Measurements from ENCODE around the gene PRAC2.

Gene PRAC2

DNA sequence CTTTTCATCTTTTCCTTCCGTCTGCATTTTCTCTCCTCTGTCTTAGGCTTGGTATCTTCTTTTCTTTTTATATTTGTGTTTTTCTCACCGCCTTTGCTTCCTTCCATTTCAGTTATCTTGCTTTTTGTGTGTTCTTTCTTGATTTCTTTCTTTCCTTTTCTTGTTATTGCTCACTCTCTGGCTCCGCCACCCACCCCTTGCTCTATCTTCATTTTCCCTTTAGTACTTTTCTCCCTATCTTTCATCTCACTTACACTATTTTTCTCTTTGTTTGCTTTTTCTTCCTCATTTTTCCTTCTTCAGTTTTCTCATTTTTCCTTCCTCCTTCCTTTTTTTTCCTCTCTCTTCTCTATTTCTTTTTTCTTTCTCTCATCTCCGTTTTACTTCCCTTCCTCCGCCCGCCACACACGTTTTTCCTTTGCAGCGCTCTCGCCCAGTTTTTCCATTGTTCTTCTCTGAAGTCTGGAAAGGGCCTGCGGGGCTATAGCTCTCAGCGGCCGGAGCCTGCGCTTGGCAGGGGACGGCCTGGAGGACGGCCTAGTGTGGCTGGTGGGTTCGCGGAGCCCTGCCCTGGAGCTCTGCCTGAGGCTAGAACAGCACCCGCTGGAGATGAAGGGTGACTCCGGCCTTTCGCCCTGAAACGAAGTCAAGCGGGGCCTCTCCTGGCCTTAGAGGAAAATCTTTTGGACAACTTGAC, 10.8 kb downstream of the PRAC2 start:
- DNase-seq (ENCODE audit: low read depth in 3 of 3) = no peak

DNA sequence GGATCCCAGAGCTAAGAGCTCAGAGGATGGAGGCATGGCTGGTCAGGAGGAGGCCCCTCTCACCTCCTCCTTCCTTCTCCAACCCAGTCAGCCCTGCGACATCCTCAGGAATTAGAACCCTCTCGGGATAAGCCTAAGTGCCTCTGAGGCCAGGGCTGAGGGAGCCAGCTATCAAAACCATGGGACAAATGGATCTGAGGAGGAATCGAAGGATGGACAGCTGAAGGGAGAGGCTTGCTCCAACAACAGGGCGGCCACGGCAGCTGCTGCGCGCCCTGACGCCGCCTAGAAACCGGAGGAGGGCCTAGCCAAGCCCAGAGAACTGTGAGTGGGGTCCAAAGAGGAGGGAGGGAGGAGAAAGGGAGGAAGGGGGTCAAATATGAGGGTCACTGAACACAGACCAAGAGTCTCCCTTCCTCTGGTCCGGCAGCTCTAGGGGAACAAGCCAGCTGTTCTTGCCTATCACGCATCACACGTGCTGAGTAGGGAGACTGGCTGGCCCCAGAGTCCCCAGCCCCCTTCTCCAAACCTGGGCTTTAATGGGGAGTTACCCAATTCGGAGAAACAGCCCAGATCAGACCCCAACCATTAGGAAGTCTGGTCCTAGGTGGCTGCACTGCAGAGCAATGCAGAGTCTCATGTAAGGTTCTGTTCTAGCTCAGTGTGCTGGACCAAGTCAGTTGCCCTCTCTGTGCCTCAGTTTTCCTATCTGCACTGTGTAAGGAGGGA, 11.5 kb downstream of the PRAC2 start:
- DNase-seq (ENCODE audit: low read depth in 3 of 3) = no peak

DNA sequence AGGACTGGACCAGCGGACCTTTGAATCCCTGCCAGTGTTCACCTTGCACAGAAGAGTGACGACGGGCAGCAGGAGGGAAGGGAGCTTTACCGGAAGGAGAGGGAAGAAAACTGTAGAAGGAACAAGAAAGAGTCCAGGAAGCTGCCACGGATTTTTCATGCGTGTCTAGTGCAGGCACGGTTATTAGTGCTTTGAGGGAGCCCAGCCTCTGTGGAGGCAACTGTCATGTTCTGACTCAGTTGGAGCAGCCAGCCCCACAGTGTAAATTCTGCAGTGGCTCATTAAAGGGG, 12.0 kb downstream of the PRAC2 start:
- no peak for DNase-seq (ENCODE audit: low read depth in 3 of 3)

DNA sequence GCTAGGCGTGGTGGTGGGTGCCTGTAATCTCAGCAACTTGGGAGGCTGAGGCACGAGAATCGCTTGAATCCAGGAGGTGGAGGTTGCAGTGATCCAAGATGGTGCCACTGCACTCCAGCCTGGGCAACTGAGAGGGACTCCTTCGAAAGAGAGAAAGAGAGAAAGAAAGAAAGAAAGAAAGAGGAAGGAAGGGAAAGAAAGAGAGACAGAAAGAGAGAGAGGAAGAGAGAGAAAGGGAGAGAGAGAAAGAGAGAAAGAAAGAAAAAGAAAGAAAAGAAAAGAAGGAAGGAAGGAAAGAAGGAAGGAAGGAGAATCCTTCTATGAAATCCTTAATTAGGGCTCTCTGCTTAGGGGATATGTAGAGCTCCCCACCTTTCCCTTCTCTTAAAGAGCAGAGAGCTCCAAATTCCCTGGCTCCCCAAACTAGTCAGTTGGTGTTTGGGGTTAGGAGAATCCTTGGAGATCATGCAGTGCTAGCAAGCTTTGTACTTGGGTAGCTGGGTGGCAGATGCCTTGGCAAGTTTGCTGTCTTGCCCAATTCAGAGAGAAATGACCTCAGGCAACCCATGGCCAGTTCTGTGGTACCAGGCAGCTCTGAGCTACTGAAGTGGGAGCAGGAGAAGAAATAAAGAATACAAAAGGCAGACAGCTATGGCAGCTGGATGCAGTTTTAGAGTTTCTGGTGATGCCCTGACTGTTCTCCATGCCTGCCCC, 14.5 kb downstream of the PRAC2 start:
- no peak for DNase-seq (ENCODE audit: low read depth in 3 of 3)

DNA sequence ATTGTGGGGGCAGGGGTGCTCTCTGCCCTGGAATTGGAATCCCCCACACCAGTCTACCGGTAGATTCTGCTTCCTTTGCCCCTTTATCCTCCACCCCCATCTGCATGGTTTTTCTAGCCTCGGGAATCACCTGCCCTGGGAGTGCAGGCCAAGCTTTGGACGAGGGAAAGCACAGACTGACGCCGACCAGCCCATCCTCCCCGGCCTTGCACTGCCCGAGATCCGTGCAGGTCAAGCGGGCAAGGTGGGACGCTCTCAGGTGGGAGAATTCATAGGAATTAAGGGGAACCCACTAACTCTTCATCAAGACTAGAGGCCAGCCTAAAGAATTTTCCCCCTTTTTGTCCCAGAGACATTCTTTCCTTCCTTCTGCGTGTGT, 15.4 kb downstream of the PRAC2 start:
- DNase-seq (ENCODE audit: low read depth in 3 of 3) = no peak

DNA sequence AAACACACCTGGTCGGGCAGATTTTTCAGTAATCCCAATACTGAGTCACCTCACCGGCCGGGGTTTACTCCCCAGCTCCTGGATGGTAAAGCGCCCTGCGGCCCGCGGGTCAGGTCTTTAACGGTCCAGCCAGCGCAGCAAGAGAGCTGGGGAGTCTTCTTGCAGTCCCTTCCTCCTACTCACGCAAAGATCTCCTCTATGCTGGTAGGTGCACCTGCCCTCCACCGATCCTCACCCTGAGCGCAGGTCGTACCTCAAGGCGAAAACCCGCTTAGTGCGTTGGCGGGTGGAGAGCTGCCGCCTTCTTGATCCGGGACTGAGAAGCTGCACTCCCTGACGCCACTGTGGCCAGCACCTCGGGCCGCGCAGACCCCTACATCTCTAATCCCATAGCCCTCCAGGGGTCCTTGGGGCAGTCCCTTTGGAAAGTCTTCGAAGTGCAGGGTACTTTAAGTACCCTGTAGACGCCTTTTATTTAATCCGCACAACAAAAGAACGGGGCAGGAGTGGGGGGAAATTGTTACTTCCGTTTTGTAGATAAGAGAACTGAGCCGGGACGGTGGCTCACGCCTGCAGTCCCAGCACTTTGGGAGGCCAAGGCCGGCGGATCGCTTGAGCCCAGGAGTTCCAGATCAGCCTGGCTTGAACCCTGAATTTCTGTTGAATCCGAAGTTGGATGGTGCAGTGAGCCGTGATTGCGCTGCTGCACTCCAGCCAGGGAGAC, 16.0 kb downstream of the PRAC2 start:
- no peak for DNase-seq (ENCODE audit: low read depth in 3 of 3)

DNA sequence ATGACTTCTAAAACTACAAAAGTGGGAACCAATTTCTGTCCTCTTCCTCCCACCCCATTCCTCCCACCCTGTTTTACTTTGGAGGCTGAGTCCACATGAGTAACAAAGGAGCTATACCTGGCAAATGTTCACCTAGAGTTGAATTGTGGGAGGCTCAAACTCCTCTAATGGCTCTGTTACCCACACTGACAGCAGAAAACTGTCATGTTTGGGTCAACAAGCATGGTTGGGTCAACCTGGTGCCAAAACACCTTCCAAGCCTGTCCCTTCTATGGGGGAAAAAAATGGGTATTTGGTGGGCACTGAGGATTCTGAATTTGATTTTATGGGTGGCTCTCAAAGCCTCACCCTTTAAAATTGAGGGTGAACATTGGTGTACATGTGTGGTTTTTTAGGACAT, 17.6 kb downstream of the PRAC2 start:
- no peak for DNase-seq (ENCODE audit: low read depth in 3 of 3)

DNA sequence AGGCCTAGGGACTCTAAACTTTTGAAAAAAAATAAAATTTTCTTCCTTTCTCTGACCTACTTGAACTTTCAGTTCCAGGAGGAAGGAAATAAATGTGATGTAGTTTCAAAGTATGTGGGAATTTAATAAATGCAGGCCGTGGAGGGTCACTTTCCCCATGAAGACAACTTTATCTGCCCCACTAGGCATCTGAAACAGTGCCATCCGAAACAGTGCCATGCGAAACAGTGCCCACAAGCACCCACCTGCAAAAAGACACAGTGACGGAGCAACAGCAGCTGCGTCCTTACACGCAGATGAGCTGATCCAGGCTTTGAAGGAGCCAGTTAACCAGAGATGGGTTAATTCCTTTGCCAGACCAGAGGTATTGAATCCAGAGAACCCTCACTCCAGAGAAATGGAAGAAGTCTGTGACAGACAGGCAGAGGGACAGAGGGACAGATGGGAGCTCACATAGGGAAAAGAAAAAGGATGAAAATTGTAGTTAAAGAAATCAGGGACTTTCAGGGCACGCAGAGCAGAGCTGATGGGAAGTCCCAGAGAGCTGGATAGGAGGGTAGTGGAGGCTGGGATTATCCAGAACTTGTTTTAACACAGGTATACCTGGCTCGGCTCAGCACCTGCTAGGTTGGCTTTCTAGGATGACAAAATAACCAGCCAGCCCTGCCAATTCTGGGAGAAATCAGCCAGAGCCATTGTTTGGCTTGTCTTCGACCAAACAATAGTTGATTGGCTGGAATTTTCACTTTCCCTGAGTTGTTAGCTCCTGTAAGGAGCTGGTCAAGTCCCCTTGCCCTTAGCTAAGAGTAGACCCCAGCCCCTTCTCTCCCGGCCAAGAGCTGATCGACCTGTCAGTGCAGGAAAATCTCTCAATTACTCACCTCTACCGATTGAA, 22.6 kb downstream of the PRAC2 start:
- no peak for DNase-seq (ENCODE audit: low read depth in 3 of 3)

DNA sequence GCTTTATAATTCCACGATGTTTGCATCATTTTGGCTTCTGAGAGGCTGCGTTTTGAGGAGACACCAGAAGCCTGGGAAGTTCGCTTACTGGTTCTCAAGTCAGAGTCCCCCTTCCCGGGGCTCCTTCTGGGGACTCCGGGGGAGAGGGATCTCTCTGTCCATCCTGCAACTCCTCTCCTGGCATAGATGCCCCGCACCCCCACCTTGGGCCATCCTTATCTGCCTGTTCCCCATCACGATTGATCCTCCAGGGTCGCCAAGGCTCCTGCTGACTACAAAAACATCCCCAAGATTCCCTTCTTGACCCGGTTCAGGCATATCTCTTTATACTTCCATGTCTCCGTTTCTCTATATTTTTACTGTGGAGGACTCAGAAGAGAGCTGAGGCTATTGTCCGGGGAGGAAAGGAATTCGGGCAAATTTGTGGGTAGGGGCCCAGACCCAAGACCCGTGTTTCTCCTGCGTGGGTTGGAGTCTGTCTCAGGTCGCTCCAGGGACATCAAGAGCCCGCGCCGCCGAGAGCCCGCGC, 24.0 kb downstream of the PRAC2 start:
- DNase-seq (ENCODE audit: low read depth in 3 of 3) = no peak

DNA sequence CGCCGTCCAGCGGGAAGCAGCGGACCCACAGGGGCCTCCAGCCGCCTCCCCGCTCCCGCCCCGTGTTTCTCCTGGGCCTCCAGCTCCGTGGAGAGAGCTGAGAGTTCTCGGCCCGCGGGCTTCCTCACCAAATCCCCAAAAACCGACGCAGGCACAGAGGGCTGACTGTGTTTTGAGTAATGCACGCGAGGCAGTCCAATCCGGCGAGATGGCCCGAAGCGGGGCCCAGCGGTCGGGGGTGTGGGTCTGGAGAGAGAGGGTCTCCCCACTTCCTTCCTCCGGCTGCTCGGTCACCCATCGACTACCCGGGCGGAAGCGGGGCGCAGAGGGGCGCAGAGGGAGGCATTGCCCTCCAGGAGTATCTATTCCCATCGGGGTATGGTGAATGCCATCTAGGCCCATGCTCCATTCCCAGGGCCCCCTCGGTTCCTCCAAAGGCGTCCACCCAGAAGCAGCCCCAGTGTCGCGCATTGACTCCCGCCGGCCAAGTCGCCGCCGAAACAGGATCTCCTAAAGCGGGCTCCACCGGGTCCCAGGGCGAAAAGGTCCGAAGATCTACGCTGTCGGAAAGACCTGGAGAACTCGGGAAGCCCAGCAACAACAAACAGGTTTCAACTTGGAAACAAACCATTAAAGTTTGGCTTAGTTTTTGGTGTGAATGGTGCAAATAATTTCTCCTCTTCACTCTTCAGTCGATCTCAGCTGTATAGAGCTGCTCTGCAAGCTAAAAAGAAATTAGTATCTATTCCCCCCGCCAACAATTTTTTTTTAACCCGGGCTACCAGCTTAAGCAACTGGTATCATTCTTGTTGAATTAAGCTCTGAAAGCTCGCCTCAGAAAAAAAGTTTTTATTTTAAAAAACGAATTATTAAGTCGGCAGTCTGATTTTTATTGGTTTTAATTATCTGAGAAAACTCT, 24.7 kb downstream of the PRAC2 start:
- no peak for DNase-seq (ENCODE audit: low read depth in 3 of 3)

DNA sequence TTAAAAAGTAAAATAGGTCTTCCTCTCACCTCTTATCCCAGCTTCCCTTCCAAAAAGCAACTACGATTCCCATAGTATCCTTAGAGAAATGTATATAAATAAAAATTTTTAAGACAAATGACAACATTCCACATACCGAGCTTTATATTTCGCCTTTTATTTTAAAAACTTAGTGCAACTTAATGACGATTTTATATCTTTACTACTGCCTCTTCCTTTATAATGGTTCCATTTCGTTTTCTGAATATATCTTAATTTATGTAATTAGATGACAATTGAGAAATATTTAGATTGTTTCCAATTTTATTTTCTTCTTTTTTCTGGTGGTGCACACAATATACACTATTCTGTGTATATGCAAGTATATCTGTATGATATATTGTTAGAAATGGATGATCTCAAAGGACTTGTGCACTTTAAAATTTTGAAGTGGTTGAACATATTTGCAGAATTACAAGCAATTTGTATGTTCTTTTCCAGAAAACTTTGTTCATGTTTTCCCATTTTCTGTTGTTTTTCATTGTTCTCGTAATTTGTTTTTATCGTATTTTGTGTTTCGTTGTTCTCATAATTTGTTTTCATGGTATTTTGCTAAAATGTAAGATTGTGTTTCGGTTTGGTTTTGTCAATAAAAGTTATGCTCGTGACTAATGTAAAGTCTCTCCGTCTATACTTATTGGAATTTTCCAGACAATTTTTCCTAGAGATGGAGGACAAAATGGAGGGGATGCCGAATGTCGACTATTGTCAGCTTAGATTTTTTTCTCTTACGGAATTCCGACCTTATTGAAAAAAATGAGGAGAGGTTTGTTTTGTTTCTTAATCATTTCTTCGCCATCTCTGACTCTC, 26.0 kb downstream of the PRAC2 start:
- no peak for DNase-seq (ENCODE audit: low read depth in 3 of 3)

DNA sequence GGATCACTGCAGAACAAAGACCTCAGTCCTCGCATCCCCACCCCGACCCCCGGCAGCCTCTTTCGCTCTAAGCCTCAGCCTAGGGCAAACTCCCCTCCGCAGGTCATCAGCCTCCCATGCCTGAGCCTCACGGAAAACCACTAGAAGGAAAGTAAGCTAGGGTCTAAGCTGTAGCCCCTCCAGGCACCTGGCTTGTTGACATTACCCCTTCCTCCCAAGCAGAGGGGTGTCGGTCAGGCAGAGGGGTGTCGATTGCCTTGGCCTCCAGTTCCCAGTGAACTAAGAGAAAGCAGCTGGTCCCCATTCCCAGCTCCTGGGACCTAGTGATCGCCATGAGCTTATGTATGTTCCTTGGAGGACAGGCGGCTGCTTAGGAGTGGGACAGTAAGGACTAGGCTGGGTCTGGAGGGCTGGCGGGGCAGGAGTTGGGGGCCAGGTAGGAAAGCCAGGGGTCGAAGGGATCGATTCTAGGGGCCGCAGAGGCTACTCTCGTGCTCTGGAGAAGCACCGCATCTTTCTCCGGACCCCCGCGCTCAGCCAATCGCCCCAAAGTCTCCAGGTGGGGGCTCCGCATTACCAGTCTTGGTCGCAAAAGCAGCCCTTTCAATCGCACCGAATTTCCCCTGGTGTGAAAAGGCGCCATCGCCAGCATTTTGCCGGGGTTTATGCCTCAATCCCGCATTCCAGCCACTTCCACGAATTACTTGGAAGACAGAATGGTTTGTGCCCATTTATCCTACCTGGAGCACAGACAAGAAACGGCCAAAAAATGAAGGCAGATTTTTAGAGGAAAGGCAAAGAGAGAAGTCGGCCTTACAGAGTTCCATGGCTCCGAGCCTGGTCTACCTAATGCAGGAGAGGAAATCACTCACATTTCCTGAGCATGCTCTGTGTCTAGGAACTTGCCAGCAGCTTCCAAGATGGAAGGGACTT, 26.9 kb downstream of the PRAC2 start:
- DNase-seq (ENCODE audit: low read depth in 3 of 3) = no peak

DNA sequence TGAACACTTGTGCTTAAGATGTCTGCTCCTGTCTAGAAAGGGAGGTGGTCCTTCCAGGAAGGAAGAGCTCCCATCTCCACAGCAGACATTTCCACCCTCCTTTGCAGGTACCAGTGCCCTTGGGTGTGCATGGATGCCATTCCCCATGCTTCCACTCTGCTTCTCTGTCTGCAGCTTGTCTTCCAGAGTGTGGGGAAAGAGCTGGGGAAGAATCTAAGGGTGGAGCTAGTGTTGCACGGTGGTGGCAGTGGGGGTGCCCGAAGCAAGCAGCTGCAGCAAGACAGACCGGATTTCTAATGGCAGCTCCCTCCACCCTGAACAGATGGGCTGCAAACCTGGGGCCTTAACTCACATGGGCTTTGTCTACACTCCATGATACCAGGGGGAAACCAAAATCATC, 28.2 kb downstream of the PRAC2 start:
- no peak for DNase-seq (ENCODE audit: low read depth in 3 of 3)

DNA sequence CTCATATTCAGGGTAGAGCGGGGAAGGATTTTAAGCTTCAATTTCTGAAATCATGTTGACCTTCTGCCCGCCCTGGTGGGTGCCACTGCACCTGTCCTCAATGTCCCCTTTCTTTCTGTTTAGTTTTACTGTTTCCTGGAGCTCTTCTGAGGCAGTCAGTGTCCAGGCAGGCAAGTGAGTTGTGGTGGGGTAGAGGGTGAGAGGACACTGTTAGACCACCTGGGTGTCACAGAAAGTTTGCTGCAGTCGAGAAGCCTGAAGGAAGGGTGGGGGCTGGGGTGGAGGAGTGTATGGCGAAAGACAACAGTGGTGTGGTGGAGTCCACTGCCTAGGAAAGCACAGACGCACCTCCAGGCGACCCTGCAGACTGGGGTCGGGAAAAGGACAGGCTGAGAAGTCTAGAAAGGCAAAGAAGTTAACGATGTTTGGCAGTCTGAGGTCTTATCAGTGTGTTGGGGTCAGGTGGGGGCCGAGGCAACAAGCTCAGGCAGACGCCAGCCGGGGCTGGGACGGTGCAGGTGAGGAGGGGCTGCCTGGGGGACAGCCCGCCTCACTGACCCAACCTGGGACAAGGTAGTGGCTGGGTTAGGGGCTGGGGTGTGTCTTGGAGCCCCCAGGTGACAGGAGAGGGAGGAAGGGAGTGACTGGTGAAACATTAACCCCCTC, 28.9 kb downstream of the PRAC2 start:
- DNase-seq (ENCODE audit: low read depth in 3 of 3) = no peak

DNA sequence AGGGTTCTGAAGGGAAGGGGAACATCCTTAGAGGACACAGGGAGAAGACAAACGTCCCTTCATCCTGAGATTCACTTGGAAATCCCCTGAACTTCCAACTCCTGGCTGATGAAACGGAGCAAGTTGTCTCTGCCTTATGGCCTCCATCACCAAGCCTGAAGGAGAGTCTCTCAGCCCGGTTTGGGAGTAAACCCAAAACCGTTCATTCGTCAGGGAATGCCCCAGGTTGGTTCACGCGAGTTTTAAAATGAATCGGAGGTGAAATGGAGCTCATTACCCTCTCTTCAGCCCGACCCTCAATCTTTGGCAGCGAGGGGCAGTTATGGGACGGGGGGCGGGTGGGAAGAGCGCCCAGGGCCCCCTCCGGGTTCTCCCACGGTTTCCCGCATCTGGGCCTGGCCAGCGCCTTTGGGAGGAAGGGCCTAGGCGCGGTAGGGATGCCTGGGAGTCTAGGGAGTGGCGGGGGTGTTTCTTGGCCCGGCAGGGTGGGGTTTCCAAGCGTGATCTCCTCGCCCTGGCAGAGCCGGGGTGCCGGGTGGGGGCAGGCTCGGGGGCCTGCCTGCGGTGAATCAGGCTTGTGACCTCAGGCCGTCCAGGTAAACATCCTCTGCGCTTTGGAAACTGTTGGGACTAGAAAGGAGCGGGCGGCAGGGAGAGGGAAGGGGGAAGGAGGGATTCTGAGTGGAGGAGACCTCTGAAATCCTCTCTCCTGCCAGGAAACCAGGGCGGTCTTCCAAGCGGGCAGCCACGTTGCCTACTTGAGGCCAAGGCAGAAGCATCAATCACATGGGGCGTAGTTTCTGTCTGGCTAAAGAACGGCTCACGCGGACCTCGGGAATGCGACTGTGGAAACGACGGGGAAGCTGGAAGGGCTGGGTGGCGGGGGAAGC, 29.7 kb downstream of the PRAC2 start:
- DNase-seq (ENCODE audit: low read depth in 3 of 3) = no peak

DNA sequence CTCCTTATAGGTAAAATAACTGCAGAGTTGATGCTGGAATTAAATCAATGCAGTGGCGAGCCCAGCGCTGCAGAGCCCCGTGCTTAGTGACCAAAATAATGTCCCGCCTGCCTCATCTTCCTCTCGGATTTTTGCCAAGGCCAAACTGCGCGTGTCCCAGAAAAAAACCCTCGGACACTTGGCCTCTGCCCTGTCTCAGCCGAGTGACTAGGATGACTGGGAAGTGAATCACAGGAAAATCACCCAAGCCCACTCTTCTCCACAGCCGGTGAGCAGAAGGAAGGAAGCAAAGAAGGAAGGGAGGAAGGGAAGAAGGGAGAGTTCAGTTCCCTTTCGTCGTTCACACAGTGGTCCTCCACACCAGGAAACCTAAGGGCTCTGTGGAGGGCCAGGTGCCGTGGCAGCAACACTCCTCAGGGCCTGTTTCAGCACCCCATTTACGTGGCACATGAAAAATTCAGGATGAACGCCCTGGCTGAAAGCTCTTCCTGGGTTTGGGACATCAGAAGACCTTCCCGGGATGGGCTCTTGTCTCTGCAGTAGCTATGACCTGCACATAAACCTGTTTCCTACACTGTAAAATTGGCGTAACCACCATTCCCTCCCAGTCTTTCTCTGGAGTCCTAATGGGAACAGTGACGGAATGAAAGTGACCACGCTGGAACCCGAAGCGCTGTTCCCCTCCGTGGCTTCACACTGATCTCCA, 31.0 kb downstream of the PRAC2 start:
- DNase-seq (ENCODE audit: low read depth in 3 of 3) = no peak

Data from stimulated activated CD4-positive, alpha-beta T cell treated with anti-CD3 and anti-CD28 coated beads, TNF-alpha, amount 100 ng/mL, for 4 hours (primary cell).